CD4-positive, CD25-positive, alpha-beta regulatory T cell (primary cell): ENCODE measurements around the gene CNIH4. TPM values are rescaled to one million over a fixed set of nuclear protein-coding genes. Genes with fewer than 3 reads are reported as not detected.
A peak's percentile ranks its signal among the peaks of the same experiment; 100 is the strongest.

Source experiments
- ATAC-seq, 2 donors: fragments of 150-1000 bp; cut with Tn5 transposase; one replicate each; pipeline ENCODE4 v1.10.0; 2021; ENCODE audit warnings: low read depth in 2 of 2, moderate number of reproducible peaks in 2 of 2, moderate library complexity in 1 of 2
- DNase-seq, 3 donors: peaks; one replicate each; pipeline versions ENCODE4 v3.0.0 to v3.0.0-alpha.2; 2012 to 2022; ENCODE audit warnings: mixed read lengths in 1 of 3
- H3K27ac ChIP-seq: one replicate; pipeline ENCODE4 v1.7.0; 2013; ENCODE audit warnings: mild to moderate bottlenecking, low read length; ENCODE audit not compliant: insufficient read depth, poor library complexity, severe bottlenecking
- H3K27me3 ChIP-seq: one replicate; pipeline ENCODE4 v1.7.0; 2013; ENCODE audit warnings: low read length; ENCODE audit not compliant: control insufficient read depth, insufficient read depth
- H3K36me3 ChIP-seq: one replicate; pipeline ENCODE4 v1.7.0; 2013; ENCODE audit warnings: mild to moderate bottlenecking, low read length, moderate library complexity; ENCODE audit not compliant: control insufficient read depth, insufficient read depth
- H3K4me1 ChIP-seq: 2 replicates; pipeline ENCODE4 v1.7.0; 2013; ENCODE audit warnings: mild to moderate bottlenecking, low read length; ENCODE audit not compliant: insufficient read depth, control insufficient read depth, poor library complexity, severe bottlenecking
- H3K4me3 ChIP-seq: one replicate; pipeline ENCODE4 v1.7.0; 2013; ENCODE audit warnings: low read depth, mild to moderate bottlenecking, low read length, moderate library complexity
- H3K9me3 ChIP-seq, 2 experiments: 1 replicate in 1 of 2; 2 replicates in 1 of 2; pipeline ENCODE4 v1.7.0; 2013; ENCODE audit warnings: low read length in 2 of 2, mild to moderate bottlenecking in 1 of 2, moderate library complexity in 1 of 2; ENCODE audit not compliant: control insufficient read depth in 2 of 2
- H3K27ac Mint-ChIP-seq, 3 donors: one replicate each; pipeline ENCODE4 v1.8.0; 2020 to 2022; ENCODE audit warnings: mild to moderate bottlenecking in 3 of 3, mixed read lengths in 3 of 3, moderate library complexity in 2 of 3
- H3K27me3 Mint-ChIP-seq: one replicate; pipeline ENCODE4 v1.8.0; 2022; ENCODE audit warnings: mild to moderate bottlenecking, mixed read lengths
- H3K36me3 Mint-ChIP-seq: one replicate; pipeline ENCODE4 v1.8.0; 2020; ENCODE audit warnings: mixed read lengths
- H3K4me1 Mint-ChIP-seq, 4 donors: one replicate each; pipeline ENCODE4 v1.8.0; 2020 to 2022; ENCODE audit warnings: mixed read lengths in 4 of 4, mild to moderate bottlenecking in 1 of 4
- H3K4me3 Mint-ChIP-seq, 4 donors: one replicate each; pipeline ENCODE4 v1.8.0; 2020 to 2022; ENCODE audit warnings: mild to moderate bottlenecking in 4 of 4, mixed read lengths in 4 of 4, moderate library complexity in 3 of 4
- H3K9me3 Mint-ChIP-seq, 7 donors: one replicate each; pipeline ENCODE4 v1.8.0; 2020 to 2022; ENCODE audit warnings: mixed read lengths in 7 of 7, mild to moderate bottlenecking in 3 of 7, moderate library complexity in 2 of 7
- polyA plus RNA-seq, 4 donors: library from polyadenylated mRNA; unstranded; fragments of 300-500 nt; fragmentation: Illumina TruSeq; gene quantifications; one replicate each; pipeline ENCODE4 v1.2.3, GENCODE V29; 2021
- total RNA-seq: library from RNA; stranded (reverse); gene quantifications from one replicate; pipeline ENCODE4 v1.2.3, GENCODE V29; 2022

Gene CNIH4
- total and polyA plus RNA-seq, 5 donors from 2014 or later, result 20.5 to 44.1 (median 38.2) TPM

GRCh38 chr1:224328644-224329043 is 28.0 kb upstream of the CNIH4 start:
- ATAC-seq (no peak), DNase-seq (no peak)
- Histone ChIP-seq H3K4me1 (peaks cover 32% of the 10 kb centered on the region), H3K27me3 (no peaks in the 10 kb centered on the region), H3K4me3 (peak overlapping the region; percentile 33), H3K36me3 (peaks cover 12% of the 10 kb centered on the region), H3K27ac (peak overlapping the region; percentile 82), H3K9me3 (no peaks in the 10 kb centered on the region)
- no peaks in the 10 kb centered on the region for H3K9me3 Mint-ChIP-seq
- peaks cover 27 to 54% (median 44%) of the 10 kb centered on the region in 4 donors for H3K4me1 Mint-ChIP-seq
- H3K36me3 Mint-ChIP-seq, result no peaks in the 10 kb centered on the region
- H3K27ac Mint-ChIP-seq, result peak overlapping the region in 2 of 3 donors; percentile 72 to 97
- H3K27me3 Mint-ChIP-seq, result peaks cover 8% of the 10 kb centered on the region
- peak overlapping the region; percentile 80 to 99 (median 94) for H3K4me3 Mint-ChIP-seq

- H3K4me1 Mint-ChIP-seq, result peaks cover 27 to 49% (median 41%) of the 10 kb centered on the region in 4 donors
- Histone ChIP-seq H3K4me1 (peaks cover 30% of the 10 kb centered on the region), H3K36me3 (peaks cover 6% of the 10 kb centered on the region), H3K27ac (peak overlapping the region; percentile 82), H3K27me3 (no peaks in the 10 kb centered on the region), H3K4me3 (peak overlapping the region; percentile 96), H3K9me3 (no peaks in the 10 kb centered on the region)
- ATAC-seq (no peak), DNase-seq (no peak)
- peaks cover 14% of the 10 kb centered on the region for H3K27me3 Mint-ChIP-seq
- no peaks in the 10 kb centered on the region for H3K36me3 Mint-ChIP-seq
- H3K27ac Mint-ChIP-seq, result peak overlapping the region; percentile 97 to 100 (median 99)
- H3K9me3 Mint-ChIP-seq, result no peaks in the 10 kb centered on the region
- peak overlapping the region; percentile 90 to 99 (median 96) for H3K4me3 Mint-ChIP-seq
Observed at GRCh38 chr1:224329484-224329841, 27.2 kb upstream of the CNIH4 start.

DNA sequence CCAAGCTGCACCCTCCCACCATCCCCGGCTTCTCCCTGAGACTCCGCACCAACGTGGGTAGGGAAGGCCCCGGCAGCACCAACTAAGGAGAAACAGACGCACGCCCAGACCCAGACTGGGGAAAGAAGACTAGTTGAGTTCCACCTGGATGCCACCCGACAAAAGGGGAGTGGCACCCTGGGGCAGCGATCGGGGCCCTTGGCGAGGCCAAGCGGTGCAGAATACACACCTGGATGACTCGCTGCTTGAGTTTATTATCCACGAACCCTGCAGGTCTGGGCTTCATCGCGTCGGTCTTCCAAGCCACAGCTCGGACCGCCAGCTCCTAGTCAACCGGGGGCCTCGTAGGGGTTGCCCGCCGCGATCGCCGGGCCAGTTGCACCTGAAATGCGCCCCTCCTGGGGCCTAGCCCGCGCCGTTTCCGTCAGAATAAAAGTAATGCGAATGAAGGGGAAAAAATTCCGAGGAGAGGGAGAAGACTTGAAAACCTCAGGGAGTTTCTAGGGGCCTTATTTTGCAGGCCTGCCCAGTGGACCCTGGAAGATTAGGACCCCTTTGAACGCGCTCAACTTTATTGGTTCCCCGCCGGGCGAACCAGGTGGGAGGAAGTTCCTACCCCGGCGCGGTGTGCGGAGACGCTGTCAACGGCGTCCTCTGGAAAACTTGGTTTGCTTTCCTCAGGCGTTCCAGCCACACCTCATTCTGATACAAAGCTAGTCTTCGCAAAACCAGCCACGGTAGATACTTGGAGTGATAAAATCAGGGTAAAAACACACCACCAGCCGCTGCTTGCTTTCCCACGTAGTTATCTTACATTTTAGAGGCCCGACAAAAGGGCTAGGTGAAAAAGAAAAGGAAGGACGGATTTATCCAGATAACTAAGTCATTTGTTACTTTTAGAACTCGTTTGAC is 26.6 kb upstream of the CNIH4 start, which contains the start of gene NVL:
Gene NVL, minus strand, starts transcription at position 331 of the 912 bp plus-strand sequence. Its CDS starts 45 bp downstream, at position 286.
- Mint-ChIP-seq H3K27ac (peak within 1 kb of the TSS; percentile 97 to 100 (median 99)), H3K4me1 (peaks cover 27 to 49% (median 40%) of the 10 kb centered on the region in 4 donors), H3K27me3 (peaks cover 15% of the 10 kb centered on the region), H3K4me3 (peak within 1 kb of the TSS; percentile 90 to 99 (median 96)), H3K36me3 (no peaks in the 10 kb centered on the region), H3K9me3 (no peaks in the 10 kb centered on the region)
- peak within 1 kb of the TSS; percentile 82 for H3K27ac ChIP-seq
- peak within 1 kb of the TSS; percentile 96 for H3K4me3 ChIP-seq
- H3K9me3 ChIP-seq, result no peaks in the 10 kb centered on the region
- peaks cover 6% of the 10 kb centered on the region for H3K36me3 ChIP-seq
- DNase-seq (peak; percentile 68 to 92 (median 85)), ATAC-seq (peak; percentile 85 to 88)
- H3K27me3 ChIP-seq, result no peaks in the 10 kb centered on the region
- H3K4me1 ChIP-seq, result peaks cover 28% of the 10 kb centered on the region

DNA sequence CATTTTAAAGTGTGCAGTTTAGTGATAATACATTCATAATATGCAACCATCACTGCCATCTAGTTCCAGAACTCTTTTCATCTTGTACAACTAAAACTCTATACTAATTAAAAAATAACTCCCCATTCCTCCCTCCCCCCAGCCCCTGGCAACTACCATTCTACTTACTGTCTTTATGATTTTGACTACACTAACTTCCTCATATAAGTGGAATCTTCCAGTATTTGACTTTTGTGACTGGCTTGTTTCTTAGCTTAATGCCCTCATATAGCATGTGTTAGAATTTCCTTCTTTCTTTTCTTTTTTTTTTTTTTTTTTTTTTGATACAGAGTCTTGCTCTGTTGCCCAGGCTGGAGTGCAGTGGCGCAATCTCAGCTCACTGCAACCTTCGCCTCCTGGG is 25.4 kb upstream of the CNIH4 start:
- peak overlapping the region in 3 of 4 donors; percentile 90 to 99 (median 93) for H3K4me3 Mint-ChIP-seq

GRCh38 chr1:224331824-224332223 is 24.9 kb upstream of the CNIH4 start:
- Mint-ChIP-seq H3K36me3 (no peaks in the 10 kb centered on the region), H3K4me3 (peak overlapping the region in 1 of 4 donors; percentile 99), H3K27ac (no peak overlapping the region), H3K4me1 (peaks cover 27 to 47% (median 35%) of the 10 kb centered on the region in 4 donors), H3K27me3 (peaks cover 15% of the 10 kb centered on the region), H3K9me3 (no peaks in the 10 kb centered on the region)
- no peak overlapping the region for H3K4me3 ChIP-seq
- no peaks in the 10 kb centered on the region for H3K27me3 ChIP-seq
- H3K27ac ChIP-seq, result no peak overlapping the region
- ATAC-seq (no peak), DNase-seq (no peak)
- H3K36me3 ChIP-seq, result no peaks in the 10 kb centered on the region
- no peaks in the 10 kb centered on the region for H3K9me3 ChIP-seq
- peaks cover 28% of the 10 kb centered on the region for H3K4me1 ChIP-seq

More for the DNA sequence above, 25.4 kb upstream of the CNIH4 start:
- H3K4me1 Mint-ChIP-seq, result peaks cover 27 to 49% (median 36%) of the 10 kb centered on the region in 4 donors
- Histone ChIP-seq H3K4me3 (no peak overlapping the region), H3K27me3 (no peaks in the 10 kb centered on the region), H3K4me1 (peaks cover 28% of the 10 kb centered on the region), H3K9me3 (no peaks in the 10 kb centered on the region), H3K27ac (no peak overlapping the region), H3K36me3 (peaks cover under 1% of the 10 kb centered on the region)
- H3K36me3 Mint-ChIP-seq, result no peaks in the 10 kb centered on the region
- ATAC-seq, result no peak
- no peak for DNase-seq
- H3K27me3 Mint-ChIP-seq, result peaks cover 15% of the 10 kb centered on the region
- no peaks in the 10 kb centered on the region for H3K9me3 Mint-ChIP-seq
- no peak overlapping the region for H3K27ac Mint-ChIP-seq

GRCh38 chr1:224333309-224333926 is 23.3 kb upstream of the CNIH4 start:
- H3K4me3 ChIP-seq, result no peak overlapping the region
- H3K27me3 ChIP-seq, result peaks cover 1% of the 10 kb centered on the region
- Mint-ChIP-seq H3K4me1 (peaks cover 17 to 33% (median 27%) of the 10 kb centered on the region in 4 donors), H3K27me3 (peaks cover 22% of the 10 kb centered on the region), H3K36me3 (no peaks in the 10 kb centered on the region), H3K27ac (peak overlapping the region in 2 of 3 donors; percentile 40 to 43), H3K4me3 (peak overlapping the region in 3 of 4 donors; percentile 44 to 79 (median 78)), H3K9me3 (no peaks in the 10 kb centered on the region)
- no peak overlapping the region for H3K27ac ChIP-seq
- peaks cover 28% of the 10 kb centered on the region for H3K4me1 ChIP-seq
- ATAC-seq (peak; percentile 53 to 56), DNase-seq (peak; percentile 11 to 84 (median 67))
- no peaks in the 10 kb centered on the region for H3K36me3 ChIP-seq
- H3K9me3 ChIP-seq, result no peaks in the 10 kb centered on the region

DNA sequence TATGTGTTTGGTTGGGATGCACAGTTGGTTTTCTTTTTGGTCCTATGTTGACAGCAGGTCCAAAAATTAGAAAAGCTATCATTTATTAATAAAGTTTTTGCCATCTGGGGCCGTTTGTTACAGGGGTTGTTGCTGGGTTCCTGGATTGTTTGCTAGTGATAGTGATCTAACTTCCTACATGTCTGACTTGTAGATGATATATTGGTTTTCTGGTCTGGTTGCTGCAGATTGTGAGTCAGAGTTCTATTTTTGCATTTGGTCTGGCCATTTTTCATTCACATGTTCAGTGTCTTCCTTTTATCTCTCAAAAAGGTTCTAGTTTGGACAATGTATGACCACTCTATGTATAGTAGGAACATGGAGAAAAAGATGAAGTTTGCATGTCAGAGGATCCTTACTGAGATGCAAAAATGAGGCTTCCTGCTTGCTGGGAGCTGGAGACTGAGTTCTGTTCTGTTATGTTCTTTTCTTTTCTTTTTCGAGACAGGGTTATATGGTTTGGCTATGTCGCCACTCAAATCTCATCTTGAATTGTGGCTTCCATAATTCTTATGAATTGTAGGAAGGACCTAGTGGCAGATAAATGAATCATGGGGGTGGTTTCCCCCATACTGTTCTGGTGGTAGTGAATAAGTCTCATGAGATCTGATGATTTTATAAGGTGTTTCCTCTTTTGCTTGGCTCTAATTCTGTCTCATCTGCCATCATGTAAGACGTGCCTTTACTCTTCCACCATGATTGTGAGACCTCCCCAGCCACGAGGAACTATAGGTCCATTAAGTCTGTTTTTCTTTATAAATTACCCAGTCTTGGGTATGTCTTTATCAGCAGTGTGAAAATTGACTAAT is 22.5 kb upstream of the CNIH4 start:
- no peak for DNase-seq
- H3K36me3 Mint-ChIP-seq, result no peaks in the 10 kb centered on the region
- Histone ChIP-seq H3K36me3 (no peaks in the 10 kb centered on the region), H3K9me3 (no peaks in the 10 kb centered on the region), H3K4me3 (no peak overlapping the region), H3K27ac (no peak overlapping the region), H3K4me1 (peaks cover 20% of the 10 kb centered on the region), H3K27me3 (peaks cover 4% of the 10 kb centered on the region)
- H3K9me3 Mint-ChIP-seq, result no peaks in the 10 kb centered on the region
- H3K27me3 Mint-ChIP-seq, result peaks cover 26% of the 10 kb centered on the region
- ATAC-seq, result no peak
- H3K27ac Mint-ChIP-seq, result peak overlapping the region in 2 of 3 donors; percentile 26 to 43
- no peak overlapping the region for H3K4me3 Mint-ChIP-seq
- H3K4me1 Mint-ChIP-seq, result peaks cover 12 to 29% (median 22%) of the 10 kb centered on the region in 4 donors
